Hypothalamus (tissue), 51 donors: ENCODE data around the gene ADGRL3.
"Not testable (repeated sequence)": the region's sequence is repeated elsewhere in the genome, so short reads cannot be mapped to it uniquely, and the experiment has no call there.

Experiments
- DNase-seq, 51 donors: peaks; one replicate each; lab custom pipeline; 2025; lab: John Stamatoyannopoulos, UW

Gene ADGRL3

DNA sequence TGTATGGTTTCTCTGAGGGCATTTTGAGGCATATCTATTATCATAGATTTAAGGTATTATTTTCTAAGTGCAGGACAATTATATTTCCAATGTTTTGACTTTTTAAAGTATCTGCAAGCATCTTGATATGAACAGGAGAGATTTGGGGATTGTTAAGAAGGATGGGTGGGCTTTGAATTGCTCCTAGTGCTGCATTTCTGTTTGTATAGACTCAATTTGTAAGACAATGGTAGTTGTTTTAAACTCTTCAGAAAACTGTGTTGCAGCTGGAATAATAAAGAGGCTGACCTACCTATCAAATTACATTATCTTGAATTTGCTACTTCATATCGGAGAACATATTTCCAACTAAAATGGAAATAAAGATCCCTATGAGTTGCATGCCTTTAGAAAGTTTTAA, 570.3 kb downstream of the ADGRL3 start:
- DNase-seq: no peak

DNA sequence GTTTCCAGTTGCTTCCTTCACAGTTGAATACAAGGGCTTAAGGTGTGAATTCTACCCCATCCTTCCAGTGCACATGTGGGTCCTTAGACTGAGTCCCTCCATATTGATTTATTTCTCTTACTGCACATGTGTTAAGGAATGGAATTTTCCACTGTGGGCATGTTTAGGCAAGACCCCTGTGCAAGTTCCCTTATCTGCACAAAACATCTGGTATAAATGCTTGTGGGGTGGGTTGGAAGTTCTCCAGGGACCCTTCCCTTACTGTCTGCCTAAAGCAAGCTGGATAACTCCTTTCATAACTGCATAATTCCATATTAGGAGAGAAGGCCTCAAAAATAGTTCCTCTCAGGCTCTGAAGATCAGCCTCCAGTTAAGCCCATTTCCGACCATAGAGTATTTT, 570.9 kb downstream of the ADGRL3 start:
- DNase-seq: no peak

DNA sequence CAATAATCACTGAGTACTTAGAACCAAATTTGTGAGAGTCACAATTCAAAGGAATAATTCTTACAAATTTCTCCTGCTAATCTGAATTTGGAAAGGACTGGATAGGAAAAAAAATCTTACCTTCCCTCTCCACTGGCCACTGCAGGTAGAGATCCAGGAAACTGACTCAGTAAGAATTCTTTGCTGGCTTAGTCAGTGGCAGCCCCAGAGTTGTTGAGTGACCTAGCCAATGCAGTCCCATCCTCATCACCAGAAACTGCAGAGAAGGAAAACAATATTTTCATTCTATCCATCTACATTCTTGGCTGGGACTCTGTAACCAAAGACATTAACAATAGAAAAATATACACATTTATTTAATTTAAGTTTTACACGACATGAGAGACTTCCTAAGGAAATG, 572.0 kb downstream of the ADGRL3 start:
- no peak for DNase-seq

DNA sequence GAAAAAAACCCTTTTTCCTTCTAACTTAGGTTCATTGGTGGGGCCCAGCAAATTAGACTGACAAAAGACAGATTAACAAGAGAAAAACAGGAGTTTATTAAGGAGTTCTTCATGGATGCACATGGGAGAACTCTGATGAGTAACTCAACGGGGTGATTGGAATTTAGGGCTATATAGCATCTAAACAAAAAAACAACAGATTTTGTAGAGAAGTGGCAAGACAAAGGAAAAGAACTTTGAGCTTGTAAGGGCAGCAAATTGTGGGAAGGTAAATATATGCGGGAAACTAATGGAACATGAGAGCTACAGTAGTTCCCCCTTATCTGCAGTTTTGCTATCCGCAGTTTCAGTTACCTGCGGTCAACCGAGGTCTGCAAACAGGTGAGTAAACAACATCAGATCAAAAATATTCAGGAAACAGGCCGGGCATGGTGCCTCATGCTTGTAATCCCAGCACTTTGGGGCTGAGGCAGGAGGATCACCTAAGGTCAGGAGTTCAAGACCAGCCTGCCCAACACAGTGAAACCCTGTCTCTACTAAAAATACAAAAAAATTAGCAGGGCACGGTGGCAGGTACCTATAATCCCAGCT, 573.6 kb downstream of the ADGRL3 start:
- DNase-seq: no peak

DNA sequence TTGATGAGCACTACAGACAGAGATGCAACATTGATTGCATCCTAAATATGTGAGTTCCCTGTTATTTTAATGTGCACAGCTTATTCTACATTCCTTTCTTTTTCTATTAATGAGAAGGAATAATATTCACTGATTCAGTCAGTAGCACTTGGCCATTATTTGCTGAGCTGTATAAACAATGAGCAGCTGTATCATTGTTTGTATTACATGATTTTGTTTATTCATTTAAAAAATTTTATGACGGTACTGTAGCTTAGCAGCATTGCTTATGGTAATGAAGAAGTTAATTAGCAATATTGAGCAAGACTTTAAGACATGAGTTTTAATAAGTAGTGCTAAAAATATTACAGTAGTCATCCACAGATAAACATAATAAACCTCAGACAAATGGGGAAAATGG, 582.0 kb downstream of the ADGRL3 start:
- DNase-seq: no peak

DNA sequence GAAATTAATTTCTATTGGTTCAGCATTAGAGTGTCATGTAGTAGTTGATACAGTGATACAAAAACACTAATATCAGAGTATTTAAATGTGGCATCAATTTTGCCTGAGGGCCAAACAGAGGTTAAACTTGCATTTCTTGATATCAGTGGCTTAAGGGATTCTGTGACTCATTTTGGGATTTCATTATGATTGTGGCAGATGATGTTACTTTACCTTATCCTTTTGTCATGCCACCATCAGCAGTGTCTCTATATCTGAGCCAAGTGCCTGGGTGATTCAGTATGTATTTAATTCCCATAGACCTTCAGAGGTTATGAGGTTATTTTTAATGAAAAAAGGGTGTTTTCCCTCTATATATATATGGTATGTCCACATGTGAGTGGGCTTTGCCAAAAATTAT, 582.9 kb downstream of the ADGRL3 start:
- DNase-seq: no peak

DNA sequence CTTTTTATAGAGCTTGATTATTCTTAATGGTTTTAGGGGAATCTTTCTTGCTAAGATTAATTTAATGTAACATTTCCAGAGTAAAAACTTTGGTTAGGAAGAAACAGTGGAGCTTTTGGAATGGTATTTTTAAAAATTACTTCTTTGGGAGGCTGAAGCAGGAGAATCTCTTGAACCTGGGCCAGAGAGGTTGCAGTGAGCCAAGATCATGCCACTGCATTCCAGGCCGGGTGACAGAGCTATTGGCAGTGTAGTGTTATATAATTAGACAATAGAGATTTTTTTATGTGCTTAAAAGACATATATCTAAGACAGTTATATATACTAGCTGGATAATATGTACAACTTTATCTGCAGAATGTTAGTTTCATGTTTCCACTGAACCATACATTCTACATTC, 585.6 kb downstream of the ADGRL3 start:
- DNase-seq: no peak

DNA sequence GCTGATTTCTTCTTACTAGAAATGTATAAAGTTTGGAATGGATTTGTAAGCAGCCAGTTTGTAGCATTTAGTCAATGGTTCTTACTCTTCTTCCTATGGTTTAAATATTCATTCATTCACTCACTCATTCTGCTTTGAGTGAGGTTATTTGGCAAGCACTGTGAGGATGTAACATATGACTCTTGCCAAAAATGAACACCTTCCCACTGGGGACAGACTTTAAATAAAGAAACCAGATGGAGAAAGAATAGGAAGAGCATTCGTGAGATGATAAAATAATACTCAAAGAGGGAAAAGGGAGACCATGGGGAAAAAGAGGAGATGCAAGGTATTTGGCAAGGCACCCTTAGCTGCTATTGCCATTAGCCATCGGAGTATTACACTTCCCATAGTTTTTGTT, 586.1 kb downstream of the ADGRL3 start:
- DNase-seq: no peak

DNA sequence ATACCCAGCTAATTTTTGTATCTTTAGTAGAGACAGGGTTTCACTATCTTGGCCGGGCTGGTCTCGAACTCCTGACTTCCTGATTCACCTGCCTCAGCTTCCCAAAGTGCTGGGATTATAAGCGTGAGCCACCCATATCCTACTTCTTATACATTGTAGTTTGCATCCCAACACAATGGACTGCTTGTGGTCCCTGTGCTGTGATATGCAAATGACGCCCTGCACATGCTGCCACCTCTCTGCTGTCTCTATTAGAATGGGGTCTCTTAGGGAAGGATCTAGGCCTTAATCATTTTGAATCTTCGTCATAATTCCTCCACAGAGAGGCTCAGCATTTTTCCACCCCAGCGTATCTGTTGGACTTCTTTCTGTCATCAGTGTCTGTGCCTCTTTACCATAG, 595.9 kb downstream of the ADGRL3 start:
- no peak for DNase-seq

DNA sequence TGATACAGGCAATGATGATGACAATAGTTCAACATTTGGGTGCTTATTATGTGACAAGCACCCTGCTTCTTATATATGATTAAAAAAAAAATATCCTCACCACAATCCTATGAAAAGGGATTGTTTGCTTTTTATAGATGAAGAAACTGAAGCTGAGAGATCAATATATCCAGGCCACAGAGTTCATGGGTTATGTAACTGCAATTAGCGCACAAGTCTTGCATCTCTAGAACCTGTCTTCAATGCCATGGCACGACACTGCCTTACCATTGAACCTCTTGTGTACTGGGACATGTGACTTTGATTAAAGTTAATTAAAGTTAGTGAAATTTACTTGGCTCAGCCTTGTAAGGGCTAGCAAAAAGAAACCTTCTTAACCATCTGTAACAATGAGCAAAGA, 599.7 kb downstream of the ADGRL3 start:
- DNase-seq: no peak

DNA sequence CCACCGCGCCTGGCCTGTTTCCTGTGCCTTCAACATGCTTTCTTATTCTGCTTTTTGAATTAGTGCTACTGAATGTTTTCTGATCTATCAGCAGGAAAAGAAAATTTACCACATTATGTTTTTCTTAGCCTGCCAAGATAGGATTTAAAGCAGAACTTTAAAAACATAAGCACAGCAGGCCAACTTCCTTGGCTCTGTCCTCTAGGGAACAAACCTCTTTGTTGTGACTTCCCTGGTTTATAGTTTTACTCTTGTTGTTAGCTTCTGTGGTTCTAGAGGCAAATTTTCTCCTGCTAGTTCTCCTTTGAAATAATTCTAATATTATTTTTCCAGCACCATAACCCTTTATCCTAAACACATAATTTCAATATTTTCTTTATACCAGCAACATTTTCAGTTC, 605.1 kb downstream of the ADGRL3 start:
- DNase-seq: no peak

DNA sequence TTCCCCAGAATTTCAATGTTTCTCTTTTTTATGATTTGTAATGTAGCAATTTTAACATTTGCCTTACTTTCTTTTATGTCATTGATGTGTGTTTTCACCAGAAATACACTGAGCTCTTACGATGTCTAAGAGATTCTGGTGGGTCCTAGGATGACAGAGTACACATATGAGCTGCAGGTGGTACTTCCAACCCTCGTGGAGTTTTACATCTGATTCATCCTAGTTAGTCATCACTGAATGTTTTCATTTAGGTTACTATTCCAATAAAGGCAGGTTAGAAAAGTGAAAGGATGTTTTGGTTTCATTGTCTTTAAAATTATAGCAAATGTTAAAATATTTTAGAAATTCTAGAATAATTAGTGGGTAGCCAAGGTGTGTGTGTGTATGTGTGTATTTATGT, 605.9 kb downstream of the ADGRL3 start:
- DNase-seq: no peak

DNA sequence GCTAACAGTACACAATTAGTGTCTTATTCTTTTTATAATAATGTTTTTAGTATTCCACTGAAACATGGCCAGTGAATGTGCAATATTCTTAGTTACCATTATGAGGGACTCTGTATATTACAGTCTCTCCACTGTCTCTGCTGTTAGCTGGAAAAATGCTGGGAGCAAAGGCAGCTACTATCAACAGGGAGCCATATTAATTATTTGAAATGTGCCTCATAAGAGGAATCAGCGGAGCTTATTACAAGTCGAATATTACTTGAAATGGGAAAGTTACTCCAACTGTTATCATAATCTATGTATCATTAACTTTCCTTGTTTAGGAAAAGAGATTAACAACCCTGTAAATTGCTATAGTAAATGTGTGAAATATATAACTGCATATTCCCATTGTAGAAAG, 612.0 kb downstream of the ADGRL3 start:
- no peak for DNase-seq

DNA sequence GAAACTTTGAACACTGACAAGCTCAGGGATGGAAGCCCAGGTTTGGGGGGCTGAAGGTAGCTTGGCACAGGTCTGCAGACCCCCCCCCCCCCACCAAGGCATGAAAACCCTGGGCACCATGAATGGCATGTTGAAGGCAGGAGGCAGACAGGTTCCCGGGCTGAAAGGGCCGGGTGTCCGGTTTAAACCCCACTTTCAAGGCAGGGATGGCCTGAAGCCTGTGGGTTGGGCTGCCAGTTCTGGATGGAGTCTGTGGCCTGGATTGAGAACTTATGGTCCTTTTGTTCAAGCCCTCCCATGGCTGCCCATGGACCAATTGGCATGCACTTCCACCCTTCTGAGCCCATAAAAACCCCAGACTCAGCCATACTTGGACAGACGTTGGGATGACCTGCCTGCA, 616.9 kb downstream of the ADGRL3 start:
- no peak for DNase-seq

DNA sequence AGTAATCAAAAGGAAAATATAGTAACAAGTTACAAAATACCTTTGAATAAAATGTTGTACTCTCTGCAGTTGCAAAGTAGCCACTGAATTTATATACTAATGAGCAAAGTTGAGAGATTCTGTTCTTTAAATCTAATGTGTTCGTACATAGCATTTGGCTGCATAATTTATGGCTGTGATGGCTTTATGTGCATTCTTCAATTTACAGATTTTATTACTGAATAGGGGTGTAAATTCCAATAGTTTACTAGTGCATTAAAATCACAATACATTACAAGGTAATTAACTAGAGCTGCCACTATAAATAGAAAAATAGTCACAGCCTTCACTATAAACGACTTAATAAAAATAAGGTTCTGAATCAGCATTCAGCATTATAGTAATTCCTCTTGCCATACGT, 620.0 kb downstream of the ADGRL3 start:
- no peak for DNase-seq

DNA sequence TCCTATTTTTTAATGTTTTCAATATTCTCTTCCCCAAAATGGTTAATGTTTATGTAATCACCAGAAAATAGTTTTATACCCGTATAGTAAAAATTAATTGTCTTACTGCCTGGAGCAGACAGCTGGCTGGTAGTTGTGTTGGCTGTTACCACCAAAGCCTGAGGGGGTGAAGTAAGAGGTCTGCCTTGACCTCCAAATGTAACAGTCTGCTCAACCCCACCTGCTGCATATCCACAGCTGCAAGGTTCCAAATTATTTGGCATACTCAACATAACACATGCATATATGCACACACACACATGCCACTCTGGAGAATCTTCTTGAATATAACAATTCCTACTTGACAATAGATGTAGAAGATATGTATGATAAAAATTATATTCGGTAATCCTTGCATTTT, 624.3 kb downstream of the ADGRL3 start:
- DNase-seq: no peak

DNA sequence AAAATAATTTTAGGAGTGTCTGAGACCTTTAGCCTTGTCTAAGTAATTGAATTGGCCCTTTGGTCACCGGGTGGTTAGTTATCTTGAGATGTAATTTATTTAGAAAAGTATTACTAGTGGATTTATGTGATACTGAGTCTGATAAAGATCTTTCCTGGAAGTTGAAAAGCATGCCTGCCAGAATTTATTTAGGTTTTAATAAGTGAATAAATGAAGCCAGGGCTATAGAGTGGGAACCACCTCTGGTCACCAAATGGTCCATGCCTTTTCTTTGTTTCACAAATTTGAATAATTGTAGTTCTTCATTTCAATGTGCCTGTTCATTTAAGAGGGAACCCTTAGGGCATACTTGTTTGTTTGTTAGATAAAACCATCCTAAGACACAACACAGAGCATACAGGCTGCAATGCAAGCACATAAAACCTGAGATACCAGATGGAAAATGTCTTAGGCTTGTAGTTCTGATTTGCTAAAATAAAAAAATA, 627.8 kb downstream of the ADGRL3 start:
- no peak for DNase-seq

DNA sequence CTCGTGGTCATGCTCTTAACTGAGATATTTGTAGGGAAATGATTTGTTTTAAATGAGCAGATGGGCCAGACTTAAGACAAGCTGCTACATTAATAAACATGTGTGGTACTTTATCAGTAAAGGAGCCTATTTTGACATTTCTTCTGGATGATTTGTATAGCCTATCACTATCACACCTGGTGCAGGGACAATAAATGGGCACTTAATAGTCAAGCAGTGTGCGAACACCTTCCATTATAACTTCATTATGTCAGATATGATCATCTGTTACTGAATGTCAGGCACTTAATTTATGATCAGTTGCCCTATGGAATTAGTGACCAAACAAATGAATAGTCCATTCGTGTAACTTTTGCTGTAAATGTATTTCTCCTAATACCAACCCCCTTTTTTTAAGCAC, 628.8 kb downstream of the ADGRL3 start:
- DNase-seq: no peak

DNA sequence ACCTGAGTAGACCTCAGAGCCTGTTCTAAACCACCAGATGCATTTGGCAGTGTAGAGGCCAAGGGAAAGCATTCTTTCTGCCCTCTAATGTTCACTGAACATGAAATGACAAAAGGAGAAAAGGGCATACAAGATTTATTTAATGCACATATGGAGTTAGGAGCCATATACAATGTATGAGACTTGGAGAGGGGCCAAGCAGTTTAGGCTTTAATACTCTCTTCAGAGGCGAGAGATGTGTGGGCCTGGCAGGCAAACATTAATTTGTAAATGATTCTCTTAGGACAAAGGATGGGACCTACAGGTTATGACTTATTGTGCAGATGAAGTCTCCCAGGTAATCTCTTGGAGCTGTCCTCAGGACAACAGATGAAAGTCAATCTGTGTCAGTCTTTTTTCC, 631.9 kb downstream of the ADGRL3 start:
- DNase-seq: no peak

DNA sequence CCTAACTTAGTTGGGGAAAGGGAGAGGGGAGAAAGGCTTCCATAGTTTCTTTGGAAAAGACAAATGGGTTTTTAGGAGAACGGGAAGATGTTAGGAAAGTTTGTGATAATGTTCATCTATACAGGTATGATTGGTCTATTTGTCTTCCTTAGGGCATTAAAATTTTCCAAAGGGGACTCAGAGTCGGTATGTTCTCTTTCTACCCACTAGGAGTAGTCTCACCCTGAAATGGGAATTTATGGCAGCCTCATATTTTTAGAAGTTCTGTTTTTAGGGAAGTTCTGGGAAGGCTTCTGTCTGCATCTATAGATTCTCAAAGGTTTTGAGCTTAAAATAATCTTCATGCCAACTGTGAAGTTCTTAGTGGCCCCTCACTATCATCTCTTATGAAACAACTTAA, 637.3 kb downstream of the ADGRL3 start:
- DNase-seq: no peak

DNA sequence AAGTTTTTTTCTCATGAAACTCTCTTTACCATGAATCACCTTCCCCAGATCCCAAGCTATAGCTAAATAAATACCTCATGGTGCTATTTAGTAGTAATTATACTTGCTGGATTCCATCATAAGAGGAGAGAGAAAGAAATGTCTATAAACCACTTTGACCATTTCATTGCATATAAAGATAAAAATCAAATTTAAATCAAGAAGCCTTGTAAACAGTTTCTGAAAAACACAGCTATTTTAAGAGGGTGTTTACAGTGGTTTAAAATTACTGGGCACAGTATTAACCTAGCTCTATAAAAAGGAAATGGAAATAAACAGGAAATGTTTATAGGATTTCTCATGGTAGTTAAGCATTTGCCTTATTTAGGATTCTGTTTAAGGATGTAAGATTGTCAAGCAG, 637.9 kb downstream of the ADGRL3 start:
- DNase-seq: no peak

DNA sequence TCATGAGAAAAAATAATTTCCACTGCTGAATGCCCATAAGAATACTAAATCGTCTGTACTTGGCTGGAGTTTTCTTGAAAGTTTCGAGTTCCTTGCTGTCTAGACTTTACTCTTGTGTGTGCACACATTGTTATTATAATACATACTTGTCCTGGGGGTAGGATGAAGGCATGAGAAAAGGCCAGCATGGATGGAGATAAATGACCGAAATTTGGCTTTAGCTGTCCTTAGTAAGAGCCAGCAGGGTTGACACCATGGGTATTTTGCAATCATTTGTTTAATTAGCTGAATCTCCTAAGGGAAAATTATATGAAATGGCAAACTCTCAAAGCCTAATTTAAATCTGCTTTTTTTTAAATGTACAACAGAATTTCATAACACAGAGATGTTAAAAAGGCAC, 641.6 kb downstream of the ADGRL3 start:
- DNase-seq: no peak

DNA sequence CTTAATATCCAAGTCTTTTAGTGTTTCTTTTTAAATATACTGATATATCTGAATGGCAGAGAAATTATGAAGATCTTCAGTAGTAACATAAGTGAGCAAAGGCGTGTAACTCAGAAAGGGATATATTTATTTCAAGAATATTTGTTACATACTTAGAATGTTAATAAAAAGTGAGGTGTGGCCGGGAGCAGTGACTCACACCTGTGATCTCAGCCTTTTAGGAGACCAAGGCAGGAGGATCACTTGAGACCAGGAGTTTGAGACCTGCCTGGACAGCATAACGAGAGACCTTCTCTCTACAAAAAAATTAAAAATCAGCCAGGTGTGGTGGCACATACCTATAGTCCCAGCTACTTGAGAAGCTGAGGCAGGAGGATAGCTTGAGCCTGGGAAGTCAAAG, 651.0 kb downstream of the ADGRL3 start:
- DNase-seq: no peak

DNA sequence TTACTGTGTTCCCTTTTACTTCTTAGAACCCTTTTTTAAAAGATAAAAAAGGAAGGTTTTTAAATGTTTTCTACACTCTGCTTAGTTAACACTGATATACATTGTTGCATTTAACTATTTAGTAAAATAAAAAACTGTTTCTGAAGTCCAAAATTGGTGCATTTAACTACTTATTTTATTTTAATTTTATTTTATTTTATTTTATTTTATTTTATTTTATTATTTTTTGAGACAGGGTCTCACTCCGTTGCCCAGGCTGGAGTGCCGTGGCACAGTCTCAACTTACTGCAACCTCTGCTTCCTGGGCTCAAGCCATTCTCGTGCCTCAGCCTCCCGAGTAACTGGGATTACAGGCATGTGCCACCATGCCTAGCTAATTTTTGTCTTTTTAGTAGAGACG, 652.0 kb downstream of the ADGRL3 start:
- not testable (repeated sequence) for DNase-seq
